ENCODE results near the gene ROR1. TPM values are rescaled to one million over a fixed set of nuclear protein-coding genes. Genes with fewer than 3 reads are reported as not detected.

ROR1 gene
- total and polyA plus RNA-seq, 2 donors (not counting 3 experiments of a cell fraction or from before 2014, with no cell fraction given), result 2.6 to 3.5 TPM

DNA sequence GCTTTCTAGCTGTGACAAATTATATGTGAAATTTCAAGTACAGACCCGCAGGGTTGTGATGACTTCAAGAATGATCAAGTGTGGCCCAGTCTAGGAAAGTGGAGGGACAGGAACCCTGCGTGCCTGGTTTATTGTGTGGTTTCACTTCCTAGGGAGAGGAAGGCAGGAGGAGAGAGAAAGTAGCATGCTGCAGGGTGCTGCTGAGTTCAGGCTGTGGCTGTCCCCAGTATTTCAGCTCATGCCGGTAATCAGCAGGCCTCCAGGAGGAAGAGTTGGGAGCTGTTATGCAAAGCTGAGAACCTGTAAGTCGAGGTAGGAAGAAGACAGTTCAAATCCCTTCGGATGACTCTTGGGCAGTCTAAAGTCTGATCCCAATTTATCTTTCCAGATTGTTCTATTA lies 140.4 kb downstream of the ROR1 start:
- H3K9me1 ChIP-seq (replicated peaks; ENCODE audit: control insufficient read depth, extremely low read depth, insufficient read depth, low read length), result no peaks in the 10 kb centered on the region
- BruUV-seq (replicated peaks), result no TSS peak
- dilution Hi-C loops (cut with MboI; ENCODE audit: extremely low pct_ligation_motif_present, low sequenced_read_pairs), result no loop called here
- ChIA-PET POLR2A (no interaction called here), CTCF (interaction anchor here (0.8 to 5.5 kb wide), 10 partner anchors 9 to 298 kb away, joined by 3 to 102 read pairs (median 8); partner anchors contain the start of gene ROR1)
- H3K4me2 ChIP-seq (ENCODE audit: insufficient read depth, low read length), result no peak overlapping the region
- H3K4me1 ChIP-seq (ENCODE audit: control insufficient read depth, extremely low read depth, insufficient read depth, low read length), result no peaks in the 10 kb centered on the region
- H3K4me3 ChIP-seq (replicated peaks in 1 of 3; ENCODE audit: insufficient read depth in 1 of 3, low read depth in 1 of 3, low read length in 3 of 3), result no peak overlapping the region
- H3K9ac ChIP-seq (replicated peaks; ENCODE audit: extremely low read depth, insufficient read depth, low read length), result no peak overlapping the region
- H2AFZ ChIP-seq (ENCODE audit: low read depth, low read length), result no peak overlapping the region
- no peak overlapping the region for H3K27ac ChIP-seq (ENCODE audit: insufficient read depth, low read depth, low read length)
- intact Hi-C loops (cut with micrococcal nuclease), result no loop called here
- peaks cover 5 to 6% of the 10 kb centered on the region in 2 experiments for H3K27me3 ChIP-seq (ENCODE audit: control insufficient read depth in 2 of 2, insufficient read depth in 2 of 2, low read length in 2 of 2)
- H3K36me3 ChIP-seq (ENCODE audit: control insufficient read depth in 2 of 2, extremely low read depth in 1 of 2, insufficient read depth in 2 of 2, low read length in 2 of 2), result no peaks in the 10 kb centered on the region
- H4K20me1 ChIP-seq (replicated peaks; ENCODE audit: control insufficient read depth, extremely low read depth, insufficient read depth, low read length), result no peaks in the 10 kb centered on the region
- TF ChIP-seq FOS (IDR thresholded peaks at IDR 0.05; ENCODE audit: borderline replicate concordance, insufficient read depth, low read length) (no peak), MYC (IDR thresholded peaks at IDR 0.05; ENCODE audit: low read depth, low read length) (no peak), POLR2AphosphoS5 (IDR thresholded peaks at IDR 0.05; ENCODE audit: insufficient read depth, low read depth, low read length) (no peak), EZH2 (IDR thresholded peaks at IDR 0.05; ENCODE audit: borderline replicate concordance, low read depth, low read length, severe bottlenecking) (no peak), GATA2 (IDR thresholded peaks at IDR 0.05; ENCODE audit: insufficient read depth, insufficient read length, low read depth, low read length) (no peak)
- TF ChIP-seq, protein P1, sequence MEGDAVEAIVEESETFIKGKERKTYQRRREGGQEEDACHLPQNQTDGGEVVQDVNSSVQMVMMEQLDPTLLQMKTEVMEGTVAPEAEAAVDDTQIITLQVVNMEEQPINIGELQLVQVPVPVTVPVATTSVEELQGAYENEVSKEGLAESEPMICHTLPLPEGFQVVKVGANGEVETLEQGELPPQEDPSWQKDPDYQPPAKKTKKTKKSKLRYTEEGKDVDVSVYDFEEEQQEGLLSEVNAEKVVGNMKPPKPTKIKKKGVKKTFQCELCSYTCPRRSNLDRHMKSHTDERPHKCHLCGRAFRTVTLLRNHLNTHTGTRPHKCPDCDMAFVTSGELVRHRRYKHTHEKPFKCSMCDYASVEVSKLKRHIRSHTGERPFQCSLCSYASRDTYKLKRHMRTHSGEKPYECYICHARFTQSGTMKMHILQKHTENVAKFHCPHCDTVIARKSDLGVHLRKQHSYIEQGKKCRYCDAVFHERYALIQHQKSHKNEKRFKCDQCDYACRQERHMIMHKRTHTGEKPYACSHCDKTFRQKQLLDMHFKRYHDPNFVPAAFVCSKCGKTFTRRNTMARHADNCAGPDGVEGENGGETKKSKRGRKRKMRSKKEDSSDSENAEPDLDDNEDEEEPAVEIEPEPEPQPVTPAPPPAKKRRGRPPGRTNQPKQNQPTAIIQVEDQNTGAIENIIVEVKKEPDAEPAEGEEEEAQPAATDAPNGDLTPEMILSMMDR (IDR thresholded peaks at IDR 0.05; ENCODE audit: extremely low read depth in 1 of 2, insufficient read depth in 1 of 2, low read depth in 1 of 2, low read length in 2 of 2), result no peak
- TF ChIP-seq, protein P2, sequence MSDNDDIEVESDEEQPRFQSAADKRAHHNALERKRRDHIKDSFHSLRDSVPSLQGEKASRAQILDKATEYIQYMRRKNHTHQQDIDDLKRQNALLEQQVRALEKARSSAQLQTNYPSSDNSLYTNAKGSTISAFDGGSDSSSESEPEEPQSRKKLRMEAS (IDR thresholded peaks at IDR 0.05; ENCODE audit: insufficient read depth, insufficient read length), result no peak
- H3K9me3 ChIP-seq (replicated peaks; ENCODE audit: control insufficient read depth, insufficient read depth, low read length), result no peaks in the 10 kb centered on the region
- no peak for DNase-seq (ENCODE audit: low read depth, low spot score)
- no peaks in the 10 kb centered on the region for H3K79me2 ChIP-seq (ENCODE audit: control insufficient read depth, insufficient read depth, low read length)
- FAIRE-seq, result no peak

Measured in endothelial cell of umbilical vein (primary cell).